GM18511 (cell line): ENCODE results near the gene KIRREL3.

Experiments used
- ATAC-seq: cut with Tn5 transposase; IDR thresholded peaks from one replicate; pipeline ENCODE4 v1.9.1; 2021; ENCODE audit warnings: mild to moderate bottlenecking, moderate library complexity; ENCODE audit not compliant: unreplicated experiment

Gene KIRREL3

GRCh38 chr11:126497581-126498122 lies 502.9 kb downstream of the KIRREL3 start:
- no peak for ATAC-seq

- ATAC-seq: no peak
Measured at GRCh38 chr11:126496576-126497337, 503.8 kb downstream of the KIRREL3 start.

- no peak for ATAC-seq
Measured at GRCh38 chr11:126495281-126496220, 505.0 kb downstream of the KIRREL3 start.

GRCh38 chr11:126494831-126495230 lies 505.7 kb downstream of the KIRREL3 start:
- ATAC-seq: no peak

- ATAC-seq: no peak
Measured at GRCh38 chr11:126492331-126493082, 508.1 kb downstream of the KIRREL3 start.

GRCh38 chr11:126491092-126491491 lies 509.5 kb downstream of the KIRREL3 start:
- ATAC-seq: no peak

GRCh38 chr11:126489836-126490660 lies 510.5 kb downstream of the KIRREL3 start:
- no peak for ATAC-seq

GRCh38 chr11:126488591-126489370 lies 511.8 kb downstream of the KIRREL3 start:
- ATAC-seq: no peak

GRCh38 chr11:126487711-126488110 lies 512.9 kb downstream of the KIRREL3 start:
- ATAC-seq: no peak

GRCh38 chr11:126485986-126486635 lies 514.5 kb downstream of the KIRREL3 start:
- ATAC-seq: no peak

GRCh38 chr11:126485021-126485792 lies 515.4 kb downstream of the KIRREL3 start:
- peak; percentile 60 for ATAC-seq

GRCh38 chr11:126484266-126484665 lies 516.3 kb downstream of the KIRREL3 start:
- ATAC-seq: no peak

- no peak for ATAC-seq
Measured at GRCh38 chr11:126483621-126484195, 516.9 kb downstream of the KIRREL3 start.

- no peak for ATAC-seq
Measured at GRCh38 chr11:126482586-126483108, 517.9 kb downstream of the KIRREL3 start.

- no peak for ATAC-seq
Measured at GRCh38 chr11:126481303-126481680, 519.3 kb downstream of the KIRREL3 start.

GRCh38 chr11:126480410-126481302 lies 519.9 kb downstream of the KIRREL3 start:
- ATAC-seq: peak; percentile 78
